Keratinocyte (primary cell): ENCODE measurements around the gene POU6F2.

Source experiments
- CTCF ChIP-seq, 3 experiments: IDR thresholded peaks in 1 of 3; conservative IDR thresholded peaks in 1 of 3; optimal IDR thresholded peaks in 1 of 3; 2 replicates in 2 of 3; 3 replicates in 1 of 3; pipeline versions ENCODE3 to v1.5.1; 2011; ENCODE audit warnings: low read length in 3 of 3, mild to moderate bottlenecking in 3 of 3, moderate library complexity in 2 of 3, control low read depth in 1 of 3, inconsistent platforms in 1 of 3; ENCODE audit not compliant: insufficient read depth in 2 of 3; ENCODE audit errors: extremely low read depth in 1 of 3
- EZH2 ChIP-seq: IDR thresholded peaks from one replicate; pipeline ENCODE4 v1.6.1; 2012; ENCODE audit warnings: inconsistent platforms, mild to moderate bottlenecking, low read length, moderate library complexity

DNA sequence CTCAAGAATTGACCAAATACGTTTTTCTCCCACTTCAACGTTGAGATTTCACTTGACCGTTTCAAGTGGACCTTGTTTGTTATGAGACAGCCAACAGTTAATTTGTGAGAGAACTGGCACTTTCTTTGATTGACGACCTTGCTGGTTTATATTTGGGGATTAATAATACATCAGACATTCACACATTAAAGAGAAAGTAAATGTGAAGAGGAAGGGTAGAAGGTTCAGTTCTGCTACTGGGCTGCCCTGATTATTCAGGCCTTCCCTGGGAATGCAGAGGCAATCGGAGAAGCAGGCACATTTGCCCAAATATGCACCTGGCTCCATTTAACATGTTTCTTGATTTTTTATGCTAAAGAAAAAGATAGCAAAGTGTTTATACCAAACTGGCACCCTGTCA, 114.1 kb downstream of the POU6F2 start:
- no peak for TF ChIP-seq CTCF (optimal IDR thresholded peaks at IDR 0.05 in 1 of 3, IDR thresholded peaks at IDR 0.05 in 1 of 3, conservative IDR thresholded peaks at IDR 0.05 in 1 of 3; ENCODE audit: extremely low read depth in 1 of 3, insufficient read depth in 2 of 3, low read length in 3 of 3)
- no peak for TF ChIP-seq EZH2
